T-helper 2 cell treated with Interferon-gamma antibody and Interleukin-4, amounts not matched to agents 5 μg/mL and 100 μg/mL, for 36 hours (primary cell): ENCODE data around the gene METTL1.

Source experiments
- DNase-seq: peaks from one replicate; pipeline ENCODE4 v3.0.0; 2021; ENCODE audit warnings: low spot score
- H3K27ac Mint-ChIP-seq: one replicate; pipeline ENCODE4 v1.8.0; 2021; ENCODE audit warnings: mild to moderate bottlenecking, mixed read lengths
- H3K27me3 Mint-ChIP-seq: one replicate; pipeline ENCODE4 v1.8.0; 2021; ENCODE audit warnings: low read depth, mixed read lengths
- H3K36me3 Mint-ChIP-seq: one replicate; pipeline ENCODE4 v1.8.0; 2021; ENCODE audit warnings: low read depth, mixed read lengths
- H3K4me1 Mint-ChIP-seq: one replicate; pipeline ENCODE4 v1.8.0; 2021; ENCODE audit warnings: low read depth, mixed read lengths
- H3K4me3 Mint-ChIP-seq: one replicate; pipeline ENCODE4 v1.8.0; 2022; ENCODE audit warnings: mild to moderate bottlenecking, moderate library complexity, mixed read lengths
- H3K9me3 Mint-ChIP-seq: one replicate; pipeline ENCODE4 v1.8.0; 2021; ENCODE audit warnings: mixed read lengths

Gene METTL1

GRCh38 chr12:57737467-57738460 is 34.1 kb downstream of the METTL1 start:
- no peak for DNase-seq
- Mint-ChIP-seq H3K4me1 (peaks cover 30% of the 10 kb centered on the region), H3K4me3 (no peak overlapping the region), H3K36me3 (peaks cover 39% of the 10 kb centered on the region), H3K9me3 (no peaks in the 10 kb centered on the region), H3K27me3 (no peaks in the 10 kb centered on the region), H3K27ac (no peak overlapping the region)

DNA sequence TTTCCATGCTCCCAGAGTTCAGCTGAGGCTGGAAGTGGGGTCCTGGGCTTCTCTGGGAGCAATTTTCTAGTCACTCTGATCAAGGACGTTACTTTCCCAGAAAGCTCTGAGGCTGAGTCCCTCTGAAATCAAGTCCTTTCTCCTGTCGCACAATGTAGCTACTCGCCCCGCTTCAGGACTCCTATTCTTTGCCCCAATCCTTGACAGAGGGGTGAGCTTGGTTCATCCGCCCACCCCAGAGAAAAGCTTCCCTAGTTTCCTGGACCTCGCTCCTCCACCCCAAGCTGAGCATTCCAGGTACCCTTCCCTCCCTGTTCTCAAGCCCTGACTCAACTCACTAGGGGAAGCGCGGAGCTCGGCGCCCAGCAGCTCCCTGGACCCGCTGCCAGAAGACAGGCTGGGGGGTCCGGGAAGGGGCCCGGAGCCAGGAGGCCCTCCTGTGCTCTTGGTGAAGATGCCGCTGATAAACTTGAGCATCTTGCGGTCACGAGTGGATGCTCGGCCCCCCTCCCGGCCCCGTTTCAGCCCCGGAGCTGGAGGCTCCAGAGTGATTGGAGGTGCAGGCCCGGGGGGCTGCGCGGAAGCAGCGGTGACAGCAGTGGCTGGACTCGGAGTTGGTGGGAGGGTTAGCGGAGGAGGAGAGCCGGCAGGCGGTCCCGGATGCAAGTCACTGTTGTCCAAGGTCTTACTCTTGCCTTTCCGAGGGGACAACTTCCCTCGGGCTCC is 35.0 kb downstream of the METTL1 start:
- H3K36me3 Mint-ChIP-seq = peaks cover 47% of the 10 kb centered on the region
- no peak overlapping the region for H3K4me3 Mint-ChIP-seq
- H3K27ac Mint-ChIP-seq = no peak overlapping the region
- no peaks in the 10 kb centered on the region for H3K9me3 Mint-ChIP-seq
- H3K4me1 Mint-ChIP-seq = peaks cover 23% of the 10 kb centered on the region
- no peaks in the 10 kb centered on the region for H3K27me3 Mint-ChIP-seq
- DNase-seq = no peak

GRCh38 chr12:57735952-57736740 is 35.8 kb downstream of the METTL1 start:
- Mint-ChIP-seq H3K27me3 (no peaks in the 10 kb centered on the region), H3K4me1 (peaks cover 21% of the 10 kb centered on the region), H3K27ac (no peak overlapping the region), H3K9me3 (no peaks in the 10 kb centered on the region), H3K36me3 (peaks cover 51% of the 10 kb centered on the region), H3K4me3 (no peak overlapping the region)
- no peak for DNase-seq

DNA sequence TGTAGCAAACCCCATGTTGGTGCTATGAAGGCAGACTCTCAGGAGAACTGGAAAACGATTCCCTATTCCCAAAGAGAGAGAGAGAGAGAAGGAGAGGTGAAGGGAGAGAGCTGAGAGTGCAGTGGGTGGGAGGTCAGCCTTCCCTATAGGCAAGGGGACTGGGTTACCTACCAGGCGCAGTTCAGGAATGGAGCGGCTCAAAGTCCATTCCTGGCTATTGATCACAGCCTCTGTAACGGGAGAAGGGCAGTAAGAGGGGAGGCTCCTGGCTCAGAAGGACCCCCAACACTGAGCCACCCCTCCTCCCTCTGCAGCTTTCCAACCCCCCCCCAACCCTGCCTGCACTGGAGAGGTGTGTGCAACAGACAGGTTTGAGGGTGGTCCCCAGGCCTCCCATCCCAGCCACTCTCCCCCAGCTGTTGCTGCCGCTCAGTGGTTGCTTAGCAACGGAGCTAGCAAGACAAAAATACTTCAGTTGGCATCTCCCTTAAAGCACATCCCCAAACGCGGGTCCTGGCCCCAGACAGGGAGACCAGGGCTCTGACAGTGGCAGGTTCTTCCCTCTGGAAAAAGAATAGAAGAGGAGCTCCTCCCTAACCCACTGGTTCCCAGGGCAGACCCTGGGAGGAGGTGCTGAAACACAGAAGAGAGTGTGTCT is 36.6 kb downstream of the METTL1 start:
- DNase-seq = no peak
- Mint-ChIP-seq H3K27ac (no peak overlapping the region), H3K4me1 (peaks cover 14% of the 10 kb centered on the region), H3K36me3 (peaks cover 53% of the 10 kb centered on the region), H3K4me3 (no peak overlapping the region), H3K9me3 (no peaks in the 10 kb centered on the region), H3K27me3 (no peaks in the 10 kb centered on the region)

- no peaks in the 10 kb centered on the region for H3K27me3 Mint-ChIP-seq
- H3K36me3 Mint-ChIP-seq = peaks cover 56% of the 10 kb centered on the region
- H3K9me3 Mint-ChIP-seq = no peaks in the 10 kb centered on the region
- no peak overlapping the region for H3K27ac Mint-ChIP-seq
- H3K4me1 Mint-ChIP-seq = peaks cover 11% of the 10 kb centered on the region
- no peak overlapping the region for H3K4me3 Mint-ChIP-seq
- no peak for DNase-seq
These were observed 37.3 kb downstream of the METTL1 start for GRCh38 chr12:57734591-57734990.

- H3K9me3 Mint-ChIP-seq = no peaks in the 10 kb centered on the region
- peaks cover 53% of the 10 kb centered on the region for H3K36me3 Mint-ChIP-seq
- H3K27ac Mint-ChIP-seq = no peak overlapping the region
- no peaks in the 10 kb centered on the region for H3K27me3 Mint-ChIP-seq
- no peak overlapping the region for H3K4me3 Mint-ChIP-seq
- no peak for DNase-seq
- peaks cover 4% of the 10 kb centered on the region for H3K4me1 Mint-ChIP-seq
These were observed 38.0 kb downstream of the METTL1 start for GRCh38 chr12:57733928-57734327.

- Mint-ChIP-seq H3K27ac (no peak overlapping the region), H3K36me3 (peaks cover 59% of the 10 kb centered on the region)
These were observed 38.9 kb downstream of the METTL1 start for GRCh38 chr12:57732726-57733593.

GRCh38 chr12:57732270-57732669 is 39.6 kb downstream of the METTL1 start:
- Mint-ChIP-seq H3K9me3 (no peaks in the 10 kb centered on the region), H3K4me3 (no peak overlapping the region), H3K4me1 (peaks cover 3% of the 10 kb centered on the region), H3K27ac (no peak overlapping the region), H3K36me3 (peaks cover 63% of the 10 kb centered on the region), H3K27me3 (no peaks in the 10 kb centered on the region)
- DNase-seq = no peak

More at GRCh38 chr12:57732726-57733593, 38.9 kb downstream of the METTL1 start:
- Mint-ChIP-seq H3K4me3 (no peak overlapping the region), H3K9me3 (no peaks in the 10 kb centered on the region), H3K4me1 (peaks cover 3% of the 10 kb centered on the region), H3K27me3 (no peaks in the 10 kb centered on the region)
- no peak for DNase-seq

- no peak for DNase-seq
- peaks cover 56% of the 10 kb centered on the region for H3K36me3 Mint-ChIP-seq
- no peak overlapping the region for H3K27ac Mint-ChIP-seq
- no peaks in the 10 kb centered on the region for H3K9me3 Mint-ChIP-seq
- peaks cover 2% of the 10 kb centered on the region for H3K4me1 Mint-ChIP-seq
- H3K27me3 Mint-ChIP-seq = no peaks in the 10 kb centered on the region
- no peak overlapping the region for H3K4me3 Mint-ChIP-seq
These were observed 40.4 kb downstream of the METTL1 start for GRCh38 chr12:57731411-57732080.

DNA sequence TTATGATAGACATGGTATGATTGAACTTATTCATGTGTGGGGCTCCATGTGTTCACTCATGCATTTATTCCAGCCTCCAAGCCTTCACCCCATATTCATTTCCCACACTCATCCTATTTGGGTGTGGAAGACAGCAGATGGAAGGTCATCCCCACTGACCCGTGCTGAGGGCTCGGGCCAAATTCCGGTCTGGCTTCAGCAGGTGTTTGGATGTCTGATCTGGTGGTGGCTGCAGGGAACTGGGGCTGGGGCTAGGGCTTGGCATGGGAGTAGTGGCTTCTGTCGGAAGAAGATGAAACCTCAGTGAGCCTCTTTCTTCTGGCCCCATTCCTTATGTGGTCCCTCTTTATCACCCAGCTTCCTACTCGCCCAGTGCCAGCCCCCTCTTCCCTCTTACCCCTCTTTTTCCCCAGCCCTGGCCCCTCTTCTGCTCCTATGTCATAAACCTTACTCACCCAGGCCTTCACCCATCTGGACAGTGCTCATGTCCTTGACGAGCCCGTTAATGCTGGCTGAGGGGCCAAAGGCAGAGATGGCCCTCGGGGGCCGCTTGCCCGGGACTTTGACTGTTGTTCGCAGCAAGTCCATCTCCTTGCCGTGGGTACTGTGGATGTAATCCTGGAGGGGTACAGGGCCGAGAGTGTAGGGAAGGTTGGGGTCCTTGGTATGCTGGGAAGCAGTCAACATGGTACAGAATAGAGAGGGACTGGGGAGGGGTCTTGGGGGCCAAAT is 41.4 kb downstream of the METTL1 start:
- H3K4me3 Mint-ChIP-seq = no peak overlapping the region
- DNase-seq = no peak
- no peaks in the 10 kb centered on the region for H3K9me3 Mint-ChIP-seq
- H3K27ac Mint-ChIP-seq = no peak overlapping the region
- H3K36me3 Mint-ChIP-seq = peaks cover 58% of the 10 kb centered on the region
- H3K27me3 Mint-ChIP-seq = no peaks in the 10 kb centered on the region
- no peaks in the 10 kb centered on the region for H3K4me1 Mint-ChIP-seq

GRCh38 chr12:57729321-57729844 is 42.5 kb downstream of the METTL1 start:
- no peaks in the 10 kb centered on the region for H3K27me3 Mint-ChIP-seq
- no peaks in the 10 kb centered on the region for H3K9me3 Mint-ChIP-seq
- H3K27ac Mint-ChIP-seq = no peak overlapping the region
- no peak for DNase-seq
- no peaks in the 10 kb centered on the region for H3K4me1 Mint-ChIP-seq
- peaks cover 55% of the 10 kb centered on the region for H3K36me3 Mint-ChIP-seq
- no peak overlapping the region for H3K4me3 Mint-ChIP-seq
